ENCODE measurements around the gene SCYL1. TPM values are rescaled to one million over a fixed set of nuclear protein-coding genes. Genes with fewer than 3 reads are reported as not detected.

SCYL1 gene
- total and polyA plus RNA-seq, 2 of the 4 experiments (the other 2 are of a cell fraction): 96.4 to 150 TPM

DNA sequence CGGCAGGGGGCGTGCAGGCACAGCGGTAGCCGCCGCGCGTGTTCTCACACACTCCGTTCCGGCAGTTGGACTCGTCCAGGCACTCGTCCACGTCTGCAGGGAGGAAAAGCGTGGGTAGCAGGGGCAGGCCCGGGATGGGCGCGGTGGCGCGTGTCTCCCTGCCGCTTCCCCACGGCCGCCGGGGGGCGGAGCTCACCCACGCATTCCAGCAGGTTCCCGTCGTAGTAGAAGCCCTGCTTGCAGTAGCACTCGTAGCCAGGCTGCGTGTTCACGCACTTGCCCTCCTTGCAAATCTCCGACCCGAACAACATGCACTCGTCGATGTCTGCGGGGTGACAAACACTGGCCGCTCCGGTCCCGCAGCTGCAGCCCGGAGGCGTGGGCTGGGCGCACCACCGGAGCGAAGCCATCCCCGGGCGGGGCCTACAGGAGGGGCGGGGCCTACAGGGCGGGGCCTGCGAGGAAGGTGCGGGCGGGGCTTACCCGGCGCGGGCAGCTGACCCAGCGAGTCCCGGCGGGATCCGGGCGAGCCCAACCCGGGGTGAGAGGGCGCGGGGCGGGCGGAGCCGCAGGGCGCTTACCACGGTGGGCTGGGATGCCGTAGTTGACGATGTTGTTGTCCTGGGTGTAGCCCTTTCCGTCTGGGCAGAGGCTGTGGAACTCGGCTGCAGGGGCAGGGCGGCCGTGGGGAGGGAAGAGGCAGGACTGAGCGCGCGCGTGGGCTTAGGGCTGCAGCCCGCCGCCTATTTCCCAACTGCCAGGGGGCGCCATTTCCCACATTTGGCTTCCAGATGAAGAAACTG lies 15.6 kb downstream of the SCYL1 start (continued):
- TF ChIP-seq, protein P1, sequence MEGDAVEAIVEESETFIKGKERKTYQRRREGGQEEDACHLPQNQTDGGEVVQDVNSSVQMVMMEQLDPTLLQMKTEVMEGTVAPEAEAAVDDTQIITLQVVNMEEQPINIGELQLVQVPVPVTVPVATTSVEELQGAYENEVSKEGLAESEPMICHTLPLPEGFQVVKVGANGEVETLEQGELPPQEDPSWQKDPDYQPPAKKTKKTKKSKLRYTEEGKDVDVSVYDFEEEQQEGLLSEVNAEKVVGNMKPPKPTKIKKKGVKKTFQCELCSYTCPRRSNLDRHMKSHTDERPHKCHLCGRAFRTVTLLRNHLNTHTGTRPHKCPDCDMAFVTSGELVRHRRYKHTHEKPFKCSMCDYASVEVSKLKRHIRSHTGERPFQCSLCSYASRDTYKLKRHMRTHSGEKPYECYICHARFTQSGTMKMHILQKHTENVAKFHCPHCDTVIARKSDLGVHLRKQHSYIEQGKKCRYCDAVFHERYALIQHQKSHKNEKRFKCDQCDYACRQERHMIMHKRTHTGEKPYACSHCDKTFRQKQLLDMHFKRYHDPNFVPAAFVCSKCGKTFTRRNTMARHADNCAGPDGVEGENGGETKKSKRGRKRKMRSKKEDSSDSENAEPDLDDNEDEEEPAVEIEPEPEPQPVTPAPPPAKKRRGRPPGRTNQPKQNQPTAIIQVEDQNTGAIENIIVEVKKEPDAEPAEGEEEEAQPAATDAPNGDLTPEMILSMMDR (conservative IDR thresholded peaks at IDR 0.05; ENCODE audit: low read depth, low read length): peak; percentile 88

Data from IMR-90 (cell line).